ENCODE results near the gene ZSWIM6.

ZSWIM6 gene

DNA sequence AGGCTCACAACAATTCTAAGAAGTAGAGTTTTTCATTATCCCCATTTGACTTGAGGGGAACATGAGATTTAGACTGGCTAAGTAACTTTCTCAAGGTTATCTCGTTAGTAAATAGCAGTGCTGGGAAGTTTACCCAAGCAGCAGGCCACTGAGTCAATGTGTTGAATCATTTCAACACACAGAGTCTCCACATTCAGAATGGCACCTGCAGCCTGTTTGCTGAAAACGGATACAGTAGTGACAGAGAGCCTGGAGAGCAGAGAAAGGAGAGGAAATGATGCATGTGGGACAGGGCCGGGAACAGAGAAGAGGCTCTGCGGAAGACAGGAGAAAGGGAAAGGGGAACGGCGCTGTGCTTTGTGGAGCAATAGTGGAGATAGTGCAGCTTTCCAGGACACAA, 33.5 kb upstream of the ZSWIM6 start:
- Histone ChIP-seq H3K9me3 (ENCODE audit: control insufficient read depth, insufficient read depth, low read length) (no peaks in the 10 kb centered on the region), H3K4me1 (ENCODE audit: insufficient read depth, low read length) (peaks cover 14% of the 10 kb centered on the region), H3K36me3 (ENCODE audit: insufficient read depth, low read length) (no peaks in the 10 kb centered on the region; the same call in 1 of the 2 replicates), H3K9ac (ENCODE audit: low read depth, low read length) (no peak overlapping the region)

GRCh38 chr5:61299261-61299681, 32.8 kb upstream of the ZSWIM6 start:
- peaks cover 14% of the 10 kb centered on the region for H3K4me1 ChIP-seq (ENCODE audit: insufficient read depth, low read length)

DNA sequence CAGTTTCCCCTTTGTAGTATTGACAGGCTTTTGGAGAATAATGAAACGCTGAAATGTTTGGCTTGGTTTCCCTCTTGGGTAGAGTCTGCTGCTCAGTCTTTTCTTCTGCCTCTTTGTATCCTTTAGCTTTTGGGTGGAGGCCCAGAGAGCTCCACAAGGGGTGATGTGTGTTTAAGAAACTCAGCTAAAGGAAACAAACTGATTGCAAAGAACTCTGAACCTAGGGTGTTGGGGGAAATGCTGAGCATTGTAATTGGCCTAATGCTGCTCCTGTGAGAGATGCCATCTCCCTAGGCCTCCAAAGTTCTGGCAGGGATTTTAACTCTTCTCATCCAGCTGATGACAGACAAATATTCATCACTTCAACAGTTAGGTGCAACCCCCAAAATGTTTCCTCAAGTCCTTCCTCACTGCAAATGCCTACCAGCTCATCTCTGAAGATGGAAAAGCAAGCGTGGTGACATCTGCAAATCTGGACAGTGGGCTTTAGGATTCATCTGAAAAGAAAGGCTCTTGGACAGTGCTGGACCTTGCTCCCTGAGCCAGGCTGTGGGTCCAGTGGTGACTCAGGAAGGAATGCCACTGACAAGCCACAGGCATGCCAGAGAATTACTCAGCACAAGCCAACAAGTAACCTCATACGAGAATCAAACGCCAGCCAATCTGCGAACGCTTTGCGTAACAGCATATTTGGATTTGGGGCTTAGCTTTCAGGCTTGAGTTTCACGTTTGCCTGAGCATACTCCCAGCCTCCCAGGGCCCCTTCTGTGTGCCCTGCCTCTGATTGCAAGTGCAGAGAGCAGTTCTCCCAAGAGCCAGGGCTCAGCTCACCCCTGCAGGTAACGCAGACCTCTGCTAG, 30.5 kb upstream of the ZSWIM6 start:
- no peak overlapping the region for H3K9ac ChIP-seq (ENCODE audit: low read depth, low read length)
- H3K36me3 ChIP-seq (ENCODE audit: insufficient read depth, low read length), result no peaks in the 10 kb centered on the region
- peaks cover 14% of the 10 kb centered on the region for H3K4me1 ChIP-seq (ENCODE audit: insufficient read depth, low read length)

More at GRCh38 chr5:61299261-61299681, 32.8 kb upstream of the ZSWIM6 start:
- no peak overlapping the region for H3K9ac ChIP-seq (ENCODE audit: low read depth, low read length)
- H3K9me3 ChIP-seq (ENCODE audit: control insufficient read depth, insufficient read depth, low read length), result no peaks in the 10 kb centered on the region
- H3K36me3 ChIP-seq (ENCODE audit: insufficient read depth, low read length), result no peaks in the 10 kb centered on the region

GRCh38 chr5:61302200-61302563, 29.9 kb upstream of the ZSWIM6 start:
- Histone ChIP-seq H3K4me1 (ENCODE audit: insufficient read depth, low read length) (peaks cover 14% of the 10 kb centered on the region), H3K9me3 (ENCODE audit: control insufficient read depth, insufficient read depth, low read length) (no peaks in the 10 kb centered on the region), H3K36me3 (ENCODE audit: insufficient read depth, low read length) (no peaks in the 10 kb centered on the region), H3K9ac (ENCODE audit: low read depth, low read length) (no peak overlapping the region)

More for the DNA sequence above, 30.5 kb upstream of the ZSWIM6 start:
- H3K9me3 ChIP-seq (ENCODE audit: control insufficient read depth, insufficient read depth, low read length), result no peaks in the 10 kb centered on the region

DNA sequence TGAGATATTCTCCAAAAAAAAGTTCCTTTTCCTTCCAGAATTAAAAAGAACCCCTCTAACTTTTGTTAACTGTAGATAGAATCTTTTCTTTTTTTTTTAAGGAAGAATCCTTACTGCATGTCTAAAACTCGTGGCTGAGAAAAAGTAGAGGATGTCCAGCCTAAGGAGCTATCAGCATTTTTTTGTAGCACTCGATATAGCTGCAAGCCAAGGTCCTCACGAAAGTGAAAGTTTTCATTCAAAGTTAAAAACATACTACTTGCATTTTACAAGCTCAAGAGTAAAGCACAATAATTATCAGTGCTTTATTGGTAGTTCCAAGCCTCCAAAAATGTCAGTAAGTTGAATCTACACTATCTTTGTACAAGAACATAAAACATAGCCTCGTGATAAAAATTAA, 28.7 kb upstream of the ZSWIM6 start:
- Histone ChIP-seq H3K36me3 (ENCODE audit: insufficient read depth, low read length) (no peaks in the 10 kb centered on the region), H3K4me1 (ENCODE audit: insufficient read depth, low read length) (peaks cover 14% of the 10 kb centered on the region), H3K9ac (ENCODE audit: low read depth, low read length) (no peak overlapping the region), H3K9me3 (ENCODE audit: control insufficient read depth, insufficient read depth, low read length) (no peaks in the 10 kb centered on the region)

GRCh38 chr5:61304590-61305381, 27.3 kb upstream of the ZSWIM6 start:
- peaks cover 12% of the 10 kb centered on the region for H3K4me1 ChIP-seq (ENCODE audit: insufficient read depth, low read length)
- H3K9me3 ChIP-seq (ENCODE audit: control insufficient read depth, insufficient read depth, low read length), result no peaks in the 10 kb centered on the region
- no peaks in the 10 kb centered on the region for H3K36me3 ChIP-seq (ENCODE audit: insufficient read depth, low read length)
- H3K9ac ChIP-seq (ENCODE audit: low read depth, low read length), result no peak overlapping the region

DNA sequence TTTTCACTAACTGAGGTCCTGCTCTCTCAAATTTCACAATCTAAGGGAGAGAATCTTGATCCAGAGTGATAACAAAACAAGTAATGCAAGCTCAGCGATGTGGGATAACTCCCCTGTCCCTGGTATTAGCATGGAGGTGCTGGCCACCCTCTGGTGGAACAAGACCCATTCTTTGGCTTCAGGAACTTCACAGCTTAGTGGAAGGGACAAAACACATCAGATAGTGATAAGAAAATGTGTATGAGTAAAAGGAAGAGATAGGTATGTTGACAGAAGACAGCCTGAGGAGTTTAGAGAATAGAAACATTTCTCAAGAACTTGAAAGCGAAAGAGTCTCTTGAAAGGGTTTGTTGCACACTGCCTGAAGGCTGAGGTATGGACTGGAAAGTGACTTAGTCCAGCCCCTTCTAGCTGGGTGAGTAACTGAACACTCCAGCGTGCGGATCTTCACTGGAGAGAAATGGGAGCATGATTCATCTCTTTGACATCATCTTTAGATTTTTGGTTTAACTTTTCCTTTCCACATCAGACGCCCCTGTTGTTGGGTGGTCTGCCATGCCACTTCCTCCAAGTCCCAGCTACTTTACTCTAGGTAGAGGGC, 25.4 kb upstream of the ZSWIM6 start:
- Histone ChIP-seq H3K9me3 (ENCODE audit: control insufficient read depth, insufficient read depth, low read length) (no peaks in the 10 kb centered on the region), H3K9ac (ENCODE audit: low read depth, low read length) (no peak overlapping the region), H3K4me1 (ENCODE audit: insufficient read depth, low read length) (peaks cover 6% of the 10 kb centered on the region), H3K36me3 (ENCODE audit: insufficient read depth, low read length) (no peaks in the 10 kb centered on the region)

- H3K4me1 ChIP-seq (ENCODE audit: insufficient read depth, low read length), result peaks cover under 1% of the 10 kb centered on the region; the same call in 1 of the 2 replicates
- H3K36me3 ChIP-seq (ENCODE audit: insufficient read depth, low read length), result no peaks in the 10 kb centered on the region
- H3K9ac ChIP-seq (ENCODE audit: low read depth, low read length), result no peak overlapping the region
- H3K9me3 ChIP-seq (ENCODE audit: control insufficient read depth, insufficient read depth, low read length), result no peaks in the 10 kb centered on the region
Observed at GRCh38 chr5:61307191-61307590, 24.9 kb upstream of the ZSWIM6 start.

GRCh38 chr5:61307611-61308010, 24.4 kb upstream of the ZSWIM6 start:
- Histone ChIP-seq H3K4me1 (ENCODE audit: insufficient read depth, low read length) (no peaks in the 10 kb centered on the region), H3K9ac (ENCODE audit: low read depth, low read length) (no peak overlapping the region), H3K36me3 (ENCODE audit: insufficient read depth, low read length) (no peaks in the 10 kb centered on the region), H3K9me3 (ENCODE audit: control insufficient read depth, insufficient read depth, low read length) (no peaks in the 10 kb centered on the region)

GRCh38 chr5:61308712-61309111, 23.3 kb upstream of the ZSWIM6 start:
- Histone ChIP-seq H3K36me3 (ENCODE audit: insufficient read depth, low read length) (no peaks in the 10 kb centered on the region), H3K4me1 (ENCODE audit: insufficient read depth, low read length) (no peaks in the 10 kb centered on the region), H3K9ac (ENCODE audit: low read depth, low read length) (no peak overlapping the region), H3K9me3 (ENCODE audit: control insufficient read depth, insufficient read depth, low read length) (no peaks in the 10 kb centered on the region)

- no peaks in the 10 kb centered on the region for H3K9me3 ChIP-seq (ENCODE audit: control insufficient read depth, insufficient read depth, low read length)
- H3K36me3 ChIP-seq (ENCODE audit: insufficient read depth, low read length), result no peaks in the 10 kb centered on the region
- H3K4me1 ChIP-seq (ENCODE audit: insufficient read depth, low read length), result no peaks in the 10 kb centered on the region
- H3K9ac ChIP-seq (ENCODE audit: low read depth, low read length), result no peak overlapping the region
Observed at GRCh38 chr5:61309115-61309514, 22.9 kb upstream of the ZSWIM6 start.

DNA sequence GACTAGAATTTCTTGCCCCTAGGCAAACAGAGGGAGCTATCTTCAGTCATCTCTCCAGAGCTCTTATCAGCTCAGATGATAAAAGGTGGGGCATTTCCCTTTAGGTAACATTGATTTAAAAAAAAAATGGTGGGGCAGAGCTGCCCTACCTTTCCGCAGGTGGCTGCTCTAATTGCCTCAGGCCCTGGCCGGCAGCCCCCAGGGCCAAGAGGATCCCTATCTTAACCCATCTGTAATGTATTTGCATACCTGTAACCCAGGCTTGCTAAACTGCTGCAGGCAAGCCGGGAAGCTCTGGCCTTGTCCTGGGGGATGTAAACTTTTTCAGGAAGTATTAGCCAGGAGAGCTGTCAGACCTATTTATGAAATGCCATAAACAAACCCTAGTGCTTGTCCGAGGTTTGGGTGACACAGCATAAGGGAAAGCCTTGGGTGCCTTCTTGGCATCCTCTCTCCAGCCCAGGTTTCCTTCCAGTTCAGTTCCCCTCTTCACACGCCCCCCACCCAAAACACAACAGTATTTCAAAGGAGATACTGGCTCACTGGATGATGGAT, 20.9 kb upstream of the ZSWIM6 start:
- Histone ChIP-seq H3K9me3 (ENCODE audit: control insufficient read depth, insufficient read depth, low read length) (no peaks in the 10 kb centered on the region), H3K36me3 (ENCODE audit: insufficient read depth, low read length) (no peaks in the 10 kb centered on the region), H3K4me1 (ENCODE audit: insufficient read depth, low read length) (no peaks in the 10 kb centered on the region), H3K9ac (ENCODE audit: low read depth, low read length) (no peak overlapping the region)

DNA sequence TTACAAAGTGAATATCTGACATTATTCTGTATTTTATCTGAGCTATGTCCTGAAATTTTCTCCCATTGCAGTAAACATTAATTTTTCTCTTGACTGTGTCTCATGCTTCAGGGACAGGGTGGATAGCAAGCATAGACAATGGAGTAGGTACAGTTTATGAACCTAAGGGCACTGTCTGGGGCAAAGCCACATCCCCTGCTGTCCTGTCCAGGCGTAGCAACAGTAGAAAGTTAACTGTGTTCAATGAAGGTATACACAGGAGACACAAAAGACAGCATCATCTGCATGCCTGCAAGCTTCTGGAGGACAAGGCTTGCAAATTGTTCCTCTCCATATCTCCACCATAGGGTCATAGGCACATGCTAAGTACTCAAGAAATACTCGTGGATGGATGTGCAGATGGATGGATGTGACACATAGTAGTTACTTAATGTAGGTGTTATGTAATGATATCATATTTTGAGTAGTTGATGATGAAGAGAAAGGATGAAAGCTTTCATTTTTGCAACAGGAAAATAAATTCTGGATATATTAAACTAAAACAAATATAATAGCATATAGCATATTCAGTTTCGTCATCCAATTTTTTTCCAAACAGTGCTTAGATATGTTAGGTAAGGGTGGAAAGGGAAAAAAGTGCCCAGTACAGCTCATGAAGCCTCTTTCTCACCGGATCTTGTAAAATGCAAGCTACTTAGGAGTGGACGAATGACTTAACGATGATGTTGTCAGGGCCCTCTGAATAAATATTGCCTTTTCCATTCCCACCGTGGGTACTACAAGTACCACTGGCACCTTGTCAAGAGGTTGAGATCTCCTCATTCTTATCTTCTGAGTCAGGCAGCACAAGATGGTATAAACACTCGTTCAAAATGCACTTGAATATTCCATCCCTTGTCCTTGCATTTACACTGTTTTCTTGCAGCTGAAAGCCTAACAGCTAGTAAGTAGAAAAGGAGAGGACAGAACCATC, 19.9 kb upstream of the ZSWIM6 start:
- Histone ChIP-seq H3K9ac (ENCODE audit: low read depth, low read length) (no peak overlapping the region), H3K9me3 (ENCODE audit: control insufficient read depth, insufficient read depth, low read length) (no peaks in the 10 kb centered on the region), H3K36me3 (ENCODE audit: insufficient read depth, low read length) (no peaks in the 10 kb centered on the region), H3K4me1 (ENCODE audit: insufficient read depth, low read length) (no peaks in the 10 kb centered on the region)
